SKM-1 treated with dmso at 0.1 percent for 144 hours (cell line): ENCODE measurements around the gene HOXA4.
A peak's percentile ranks its signal among the peaks of the same experiment; 100 is the strongest.

Experiments
- DNase-seq: peaks from one replicate; lab custom pipeline; 2025; ENCODE audit not compliant: unreplicated experiment; lab: John Stamatoyannopoulos, UW

Gene HOXA4

DNA sequence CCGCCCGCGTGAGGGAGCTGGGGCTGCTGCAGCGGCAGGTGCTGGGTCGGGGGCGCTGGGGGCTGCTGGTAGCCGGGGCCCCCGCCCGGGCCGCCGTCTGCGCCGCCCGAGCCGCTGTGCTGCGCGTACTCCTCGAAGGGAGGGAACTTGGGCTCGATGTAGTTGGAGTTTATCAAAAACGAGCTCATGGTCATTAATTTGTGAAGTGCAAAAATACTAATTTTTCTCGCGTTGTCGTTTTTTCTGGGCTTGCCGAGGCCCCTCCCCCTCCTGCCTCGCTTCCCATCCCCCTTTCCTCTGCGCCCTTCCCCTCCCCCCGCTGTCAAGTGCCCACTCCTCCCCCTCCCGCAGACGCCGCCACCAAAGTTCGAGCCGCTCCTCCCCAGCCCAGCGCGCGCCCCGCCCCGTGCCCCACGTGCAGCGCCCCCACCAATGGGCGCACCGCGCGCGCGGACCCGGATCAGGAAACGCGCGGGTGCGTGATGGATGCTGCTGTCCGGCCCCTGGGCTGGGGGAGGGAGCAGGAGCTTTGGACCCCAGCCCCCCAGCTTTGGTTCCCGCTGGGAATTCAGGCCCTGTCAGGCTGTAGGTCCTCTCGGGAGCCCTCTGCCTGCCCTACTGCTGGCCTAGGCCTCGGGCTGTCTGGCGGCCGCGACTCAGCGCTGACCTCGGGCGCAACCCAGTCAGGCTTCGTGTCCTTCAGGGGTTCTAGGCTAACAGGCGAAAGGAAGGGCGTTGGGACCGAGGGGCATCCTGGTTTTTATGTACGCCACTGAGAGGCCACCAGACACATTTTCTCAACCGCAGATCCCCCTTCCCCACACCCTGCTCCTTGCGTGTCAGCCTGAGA is at the start of gene HOXA4:
Gene HOXA4, minus strand, starts transcription at position 218 of the 850 bp plus-strand sequence. Its CDS starts 24 bp downstream, at position 194.
- peak; percentile 62 for DNase-seq

GRCh38 chr7:27179503-27180430 is 49.2 kb upstream of the HOXA4 start:
- DNase-seq, result peak; percentile 49

- no peak for DNase-seq
Observed at GRCh38 chr7:27179030-27179429, 48.5 kb upstream of the HOXA4 start.

- no peak for DNase-seq
Observed at GRCh38 chr7:27178366-27178765, 47.8 kb upstream of the HOXA4 start.

- DNase-seq, result no peak
Observed at GRCh38 chr7:27177795-27178320, 47.3 kb upstream of the HOXA4 start.

- no peak for DNase-seq
Observed at GRCh38 chr7:27176962-27177794, 46.6 kb upstream of the HOXA4 start.

GRCh38 chr7:27176524-27176845 is 45.9 kb upstream of the HOXA4 start:
- DNase-seq, result no peak

DNA sequence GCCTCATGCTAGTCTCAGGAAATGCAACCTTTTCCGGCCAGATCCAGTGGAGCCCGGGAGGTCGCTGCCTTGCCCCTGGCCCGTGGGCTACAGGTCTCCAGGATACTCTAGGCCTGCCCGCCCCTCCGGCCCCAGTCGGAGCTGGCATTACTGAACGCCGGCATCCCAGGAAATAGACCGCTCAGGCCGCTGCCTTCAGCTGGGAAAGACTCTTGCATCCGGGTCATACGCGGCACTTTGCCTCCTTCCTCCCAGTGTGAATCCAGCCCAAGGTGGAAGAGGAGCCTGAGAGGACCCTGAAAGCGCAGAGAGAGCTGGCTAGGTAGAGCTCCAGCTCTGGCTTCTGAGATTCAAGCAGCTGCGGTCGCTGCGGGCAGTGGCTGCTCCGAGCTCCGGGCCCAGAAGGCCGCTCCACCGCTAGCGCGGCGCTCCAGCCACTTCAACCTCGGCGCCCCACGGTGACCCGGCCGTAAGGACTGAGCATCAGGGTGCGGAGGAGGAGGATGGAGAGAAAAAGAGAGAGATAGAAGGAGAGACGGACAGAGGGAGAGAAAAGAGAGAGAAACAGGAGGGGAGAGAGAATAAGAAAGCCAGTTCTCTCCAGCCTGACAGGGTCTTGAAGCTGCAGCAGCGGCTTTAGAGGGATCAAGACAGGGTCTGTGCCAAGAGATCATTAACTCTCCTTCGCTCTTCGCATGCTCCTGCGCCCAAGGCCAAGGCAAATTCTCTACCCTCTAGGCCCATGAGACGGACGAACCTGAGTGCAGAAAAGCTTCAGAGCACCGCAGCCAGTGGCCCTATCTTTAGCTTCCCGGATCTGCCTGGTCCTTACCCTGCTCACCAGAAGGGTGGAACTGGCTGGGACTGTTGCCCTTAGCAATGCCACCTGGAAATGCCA is 45.3 kb upstream of the HOXA4 start:
- DNase-seq, result no peak

DNA sequence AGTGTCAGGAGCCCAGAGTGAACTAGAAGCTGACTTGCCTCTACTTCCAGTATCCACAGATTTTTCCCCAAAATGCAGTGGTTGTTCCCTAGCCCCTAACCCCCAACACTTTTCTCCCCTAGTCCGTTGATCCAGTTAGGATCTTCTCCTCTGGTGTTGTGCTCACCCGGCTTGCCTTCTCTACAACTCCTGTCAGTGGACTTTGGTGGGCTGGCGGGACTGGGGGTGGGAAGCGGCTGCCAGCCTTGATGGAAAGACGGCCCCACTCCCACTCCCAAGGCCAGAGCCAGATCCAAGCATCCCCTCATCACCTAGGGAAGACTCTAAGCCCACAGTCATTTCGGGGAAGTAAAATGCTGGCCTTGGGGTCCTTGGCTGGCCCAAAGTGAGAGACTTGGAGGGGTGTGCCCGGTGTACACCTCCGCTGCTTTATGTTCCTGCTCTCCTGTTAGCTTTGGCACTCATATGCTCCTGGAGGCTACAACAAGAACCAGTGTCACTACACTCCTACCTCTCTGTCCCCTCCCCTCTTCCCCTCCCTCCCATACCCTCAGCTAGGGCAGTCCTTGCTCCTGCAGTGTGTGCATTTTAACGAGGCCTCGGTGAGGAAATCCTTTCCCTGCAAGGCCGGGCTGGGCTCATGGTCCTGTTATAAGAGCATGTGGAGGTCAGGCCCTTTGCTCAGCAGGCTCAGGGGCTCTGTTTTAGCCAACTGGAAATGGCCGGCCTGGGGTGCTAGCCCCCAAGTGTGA is 44.5 kb upstream of the HOXA4 start:
- no peak for DNase-seq

DNA sequence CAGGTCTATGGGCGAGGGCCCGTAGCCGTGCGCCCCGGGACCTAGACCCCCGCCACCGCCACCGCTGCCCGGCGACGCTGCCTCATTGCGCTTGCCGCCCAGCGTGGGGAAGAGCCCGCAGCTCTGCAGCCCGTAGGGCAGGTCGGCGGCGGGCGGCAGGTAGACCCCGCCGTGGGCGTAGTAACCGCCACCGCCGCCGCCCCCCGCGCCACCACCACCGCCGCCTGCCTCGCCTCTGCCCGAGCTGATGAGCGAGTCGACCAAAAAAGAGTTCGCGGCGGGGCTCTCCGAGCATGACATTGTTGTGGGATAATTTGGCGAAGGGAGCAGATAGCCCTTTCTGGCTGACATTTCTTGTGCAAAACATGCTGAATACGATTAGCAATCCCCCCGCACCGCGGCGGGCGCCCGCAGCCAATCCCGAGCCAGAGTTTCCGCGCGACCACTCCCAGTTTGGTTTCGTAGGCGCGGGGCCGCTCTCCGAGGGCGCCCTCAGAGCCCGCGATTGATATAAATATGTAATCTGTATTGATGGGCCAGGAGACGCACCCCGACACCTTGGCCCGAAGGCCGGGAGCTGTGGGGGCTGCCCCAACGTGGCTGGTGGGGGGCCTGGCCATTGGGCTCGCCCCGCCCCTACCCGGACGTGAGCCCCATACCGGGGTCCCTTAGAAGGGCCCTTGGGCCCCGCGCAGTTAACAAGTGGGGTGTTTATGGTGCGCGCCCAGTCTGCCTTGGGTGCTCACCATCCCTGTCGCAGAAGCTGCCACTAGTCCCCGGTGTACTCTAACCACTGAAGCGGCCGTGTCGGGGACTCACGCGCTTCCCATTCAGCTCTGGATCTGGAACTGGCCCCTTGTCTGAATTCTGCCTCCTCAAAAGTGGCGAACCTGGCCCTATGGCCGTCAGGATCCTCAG is 43.7 kb upstream of the HOXA4 start, which contains the start of gene HOXA10:
Gene HOXA10, minus strand, starts transcription at position 365 of the 918 bp plus-strand sequence. Its CDS starts 14 bp downstream, at position 351.
- DNase-seq, result no peak

- peak; percentile 38 for DNase-seq
Observed at GRCh38 chr7:27173511-27173955, 43.0 kb upstream of the HOXA4 start.

DNA sequence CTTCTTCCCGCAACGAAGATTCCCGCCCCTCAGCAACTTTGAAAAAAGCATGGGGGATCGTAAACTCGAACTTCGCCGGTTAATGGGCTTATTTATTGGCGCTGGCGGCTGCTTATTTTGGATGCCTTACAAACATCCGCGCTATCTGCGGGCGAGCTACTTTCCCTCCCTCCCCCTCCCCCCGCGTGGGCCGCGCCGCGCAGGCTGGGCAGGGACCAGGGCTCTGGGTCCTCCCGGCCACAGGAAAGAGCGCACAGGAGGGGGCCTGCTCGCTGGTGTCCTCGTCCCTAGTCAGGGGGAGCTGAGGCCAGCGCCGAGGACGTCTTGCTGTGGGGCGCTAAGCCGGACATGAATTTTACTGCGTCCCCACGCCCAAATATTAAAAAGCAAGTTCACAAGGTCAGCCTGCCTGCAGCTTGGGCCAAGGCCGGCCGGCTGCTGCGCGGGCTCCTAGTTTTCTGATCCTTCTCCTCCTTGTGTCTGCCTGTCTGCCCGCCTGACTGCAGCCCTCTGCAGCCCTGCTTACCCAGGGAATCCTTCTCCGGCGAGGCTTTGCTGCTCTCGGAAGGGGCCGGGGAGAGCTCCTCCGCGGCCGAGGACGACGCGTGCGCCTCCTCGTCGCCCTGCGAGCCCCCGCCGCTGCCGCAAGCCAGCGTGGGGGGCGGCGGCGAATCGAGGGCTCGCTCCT is 42.4 kb upstream of the HOXA4 start:
- no peak for DNase-seq

DNA sequence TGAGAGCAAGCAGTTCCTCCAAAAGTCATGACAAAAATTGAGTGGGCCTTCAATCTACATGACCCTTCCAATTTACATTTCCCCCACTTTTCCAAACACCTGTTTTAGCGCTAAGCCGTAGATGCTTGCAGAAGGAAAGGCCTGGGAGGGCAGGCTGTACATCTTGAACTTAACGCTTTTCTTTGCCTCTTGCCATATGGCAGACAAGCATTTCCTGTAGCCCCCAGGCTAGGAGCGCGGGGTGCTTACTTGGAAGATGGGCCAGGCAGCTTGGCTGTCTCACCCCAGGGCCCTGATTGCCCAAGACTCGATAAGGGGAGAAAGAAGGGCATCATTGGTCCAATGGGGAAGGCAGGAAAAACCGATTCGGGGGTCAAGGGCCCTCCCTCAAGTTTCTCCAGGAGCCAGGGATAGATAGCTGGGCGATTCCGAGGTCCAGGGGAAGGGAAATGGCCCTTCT is 41.8 kb upstream of the HOXA4 start:
- no peak for DNase-seq

DNA sequence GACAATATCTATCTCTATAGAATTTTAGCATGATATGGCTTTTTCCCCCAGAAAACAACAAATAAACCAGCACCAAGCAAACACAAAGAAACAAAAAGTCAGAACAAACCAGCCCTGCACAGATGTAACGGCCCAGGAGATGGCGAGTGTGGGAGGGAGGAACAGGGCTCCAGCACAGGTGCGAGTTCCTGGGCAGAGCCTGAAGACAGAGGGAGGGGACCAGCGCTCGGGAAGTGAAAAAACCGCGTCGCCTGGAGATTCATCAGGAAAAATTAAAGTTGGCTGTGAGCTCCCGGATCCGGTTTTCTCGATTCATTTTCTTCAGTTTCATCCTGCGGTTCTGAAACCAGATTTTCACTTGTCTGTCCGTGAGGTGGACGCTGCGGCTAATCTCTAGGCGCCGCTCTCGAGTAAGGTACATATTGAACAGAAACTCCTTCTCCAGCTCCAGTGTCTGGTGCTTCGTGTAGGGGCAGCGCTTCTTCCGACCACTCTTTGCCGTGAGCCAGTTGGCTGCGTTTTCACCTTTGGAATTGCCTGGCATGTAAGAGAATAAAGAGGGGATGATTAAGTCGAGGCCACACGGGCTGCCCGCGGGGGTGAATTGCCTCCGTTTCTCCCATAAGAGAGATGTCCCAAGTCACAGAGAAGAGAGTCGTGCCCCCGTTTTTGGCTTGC is 41.2 kb upstream of the HOXA4 start:
- DNase-seq, result peak; percentile 30

- no peak for DNase-seq
Observed at GRCh38 chr7:27171325-27171636, 40.7 kb upstream of the HOXA4 start.

- DNase-seq, result no peak
Observed at GRCh38 chr7:27170426-27171324, 40.1 kb upstream of the HOXA4 start.
